ENCODE results near the gene PKD2L1. TPM values are rescaled to one million over a fixed set of nuclear protein-coding genes. Genes with fewer than 3 reads are reported as not detected.

PKD2L1 gene
- total RNA-seq, 1 donor from 2014 or later: not detected

DNA sequence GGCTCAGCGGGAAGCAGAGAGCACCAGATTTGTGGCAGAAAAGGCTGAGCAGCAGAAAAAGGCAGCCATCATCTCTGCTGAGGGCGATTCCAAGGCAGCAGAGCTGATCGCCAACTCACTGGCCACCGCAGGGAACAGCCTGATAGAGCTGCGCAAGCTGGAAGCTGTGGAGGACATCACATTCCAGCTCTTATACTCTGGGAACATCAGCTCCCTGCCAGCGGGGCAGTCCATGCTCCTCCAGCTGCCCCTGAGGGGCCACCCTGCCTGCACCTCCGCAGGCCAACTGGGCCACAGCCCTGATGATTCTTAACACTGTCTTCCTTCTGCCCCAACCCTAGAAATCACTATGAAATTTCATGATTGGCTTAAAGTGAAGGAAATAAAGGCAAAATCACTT, 81.2 kb downstream of the PKD2L1 start:
- TF ChIP-seq, protein P1, sequence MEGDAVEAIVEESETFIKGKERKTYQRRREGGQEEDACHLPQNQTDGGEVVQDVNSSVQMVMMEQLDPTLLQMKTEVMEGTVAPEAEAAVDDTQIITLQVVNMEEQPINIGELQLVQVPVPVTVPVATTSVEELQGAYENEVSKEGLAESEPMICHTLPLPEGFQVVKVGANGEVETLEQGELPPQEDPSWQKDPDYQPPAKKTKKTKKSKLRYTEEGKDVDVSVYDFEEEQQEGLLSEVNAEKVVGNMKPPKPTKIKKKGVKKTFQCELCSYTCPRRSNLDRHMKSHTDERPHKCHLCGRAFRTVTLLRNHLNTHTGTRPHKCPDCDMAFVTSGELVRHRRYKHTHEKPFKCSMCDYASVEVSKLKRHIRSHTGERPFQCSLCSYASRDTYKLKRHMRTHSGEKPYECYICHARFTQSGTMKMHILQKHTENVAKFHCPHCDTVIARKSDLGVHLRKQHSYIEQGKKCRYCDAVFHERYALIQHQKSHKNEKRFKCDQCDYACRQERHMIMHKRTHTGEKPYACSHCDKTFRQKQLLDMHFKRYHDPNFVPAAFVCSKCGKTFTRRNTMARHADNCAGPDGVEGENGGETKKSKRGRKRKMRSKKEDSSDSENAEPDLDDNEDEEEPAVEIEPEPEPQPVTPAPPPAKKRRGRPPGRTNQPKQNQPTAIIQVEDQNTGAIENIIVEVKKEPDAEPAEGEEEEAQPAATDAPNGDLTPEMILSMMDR (conservative IDR thresholded peaks at IDR 0.05): no peak
- Mint-ChIP-seq H3K4me1 (ENCODE audit: unreplicated experiment) (no peaks in the 10 kb centered on the region), H3K27ac (no peak overlapping the region), H3K36me3 (peaks cover 18% of the 10 kb centered on the region), H3K27me3 (no peaks in the 10 kb centered on the region), H3K9me3 (no peaks in the 10 kb centered on the region), H3K4me3 (no peak overlapping the region)
- no peak for DNase-seq (ENCODE audit: extremely low spot score, unreplicated experiment)

DNA sequence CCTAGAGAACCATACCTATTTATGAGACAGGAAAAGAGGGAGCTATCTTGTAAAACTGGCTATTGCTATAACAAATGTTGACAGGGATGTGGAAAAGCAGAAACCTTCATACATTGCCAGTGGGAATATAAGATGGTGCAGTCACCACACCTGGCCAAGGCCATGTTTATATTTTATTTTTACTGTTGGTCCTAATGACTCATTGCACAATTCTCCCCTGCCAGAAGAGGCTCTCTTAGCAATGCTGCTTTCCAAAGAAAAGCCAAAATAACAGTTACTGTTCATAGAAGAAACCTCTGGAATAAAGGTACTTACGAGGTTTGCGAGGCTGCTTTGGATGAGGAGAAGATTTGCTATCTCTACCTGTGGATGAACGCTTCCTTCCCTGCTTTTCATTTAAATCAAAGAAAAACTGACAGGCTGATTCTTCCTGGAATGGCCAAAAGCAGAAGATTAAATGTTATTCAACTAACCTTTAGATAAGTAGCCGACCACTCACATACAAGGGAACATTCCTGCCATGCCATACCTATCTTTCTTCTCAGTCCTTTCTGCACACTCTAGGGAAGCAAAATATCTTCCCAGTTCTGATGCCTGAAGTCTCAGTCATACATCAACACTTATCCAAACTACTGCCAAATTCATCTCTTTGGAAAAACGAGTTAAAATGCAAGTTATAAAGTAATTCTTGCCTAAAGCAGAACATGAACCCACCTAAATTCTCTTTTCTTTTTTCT, 84.4 kb downstream of the PKD2L1 start:
- Mint-ChIP-seq H3K27me3 (no peaks in the 10 kb centered on the region), H3K36me3 (peaks cover 11% of the 10 kb centered on the region), H3K9me3 (no peaks in the 10 kb centered on the region), H3K4me3 (no peak overlapping the region), H3K4me1 (ENCODE audit: unreplicated experiment) (no peaks in the 10 kb centered on the region), H3K27ac (no peak overlapping the region)
- TF ChIP-seq, protein P1 (conservative IDR thresholded peaks at IDR 0.05): no peak
- DNase-seq (ENCODE audit: extremely low spot score, unreplicated experiment): no peak

DNA sequence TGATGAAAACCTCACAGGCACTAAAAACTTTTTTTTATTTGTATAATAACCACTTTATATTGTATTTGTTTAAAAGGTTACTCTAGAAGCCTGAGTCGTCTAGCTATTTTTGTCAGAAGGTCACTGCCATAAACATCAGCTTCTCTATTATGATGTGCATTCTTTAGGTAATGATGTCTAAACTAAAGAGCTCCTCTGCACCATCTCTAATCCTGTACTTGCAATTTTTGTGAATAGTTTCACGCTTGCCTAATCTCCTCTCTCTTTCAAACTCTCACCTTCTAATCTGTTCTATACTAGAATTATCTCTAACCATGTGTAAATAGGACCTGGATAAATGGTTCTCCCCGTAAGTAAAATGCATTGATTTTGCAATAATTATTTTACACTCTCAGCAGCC, 90.2 kb downstream of the PKD2L1 start:
- no peaks in the 10 kb centered on the region for H3K9me3 Mint-ChIP-seq
- no peaks in the 10 kb centered on the region for H3K27me3 Mint-ChIP-seq
- H3K36me3 Mint-ChIP-seq: peaks cover 8% of the 10 kb centered on the region
- H3K27ac Mint-ChIP-seq: no peak overlapping the region
- no peak overlapping the region for H3K4me3 Mint-ChIP-seq
- no peaks in the 10 kb centered on the region for H3K4me1 Mint-ChIP-seq (ENCODE audit: unreplicated experiment)
- TF ChIP-seq, protein P1 (conservative IDR thresholded peaks at IDR 0.05): no peak
- no peak for DNase-seq (ENCODE audit: extremely low spot score, unreplicated experiment)

DNA sequence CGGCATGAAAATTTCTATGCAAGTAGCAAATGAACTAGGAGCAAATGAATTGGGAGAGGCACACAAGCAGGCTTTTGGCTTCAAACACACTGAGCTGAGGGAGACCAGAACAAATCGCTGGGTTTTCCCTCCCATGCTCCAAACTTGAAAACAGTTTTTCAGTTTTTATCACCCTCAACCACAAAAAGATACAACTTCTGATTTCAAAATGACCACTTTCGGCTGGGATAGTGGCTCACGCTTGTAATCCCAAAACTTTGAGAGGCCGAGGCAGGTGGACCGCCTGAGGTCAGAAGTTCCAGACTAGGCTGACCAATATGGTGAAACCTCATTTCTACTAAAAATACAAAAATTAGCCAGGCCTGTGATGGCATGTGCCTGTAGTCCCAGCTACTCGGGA, 91.6 kb downstream of the PKD2L1 start:
- Mint-ChIP-seq H3K36me3 (peaks cover 9% of the 10 kb centered on the region), H3K9me3 (no peaks in the 10 kb centered on the region), H3K4me3 (no peak overlapping the region), H3K4me1 (ENCODE audit: unreplicated experiment) (no peaks in the 10 kb centered on the region), H3K27me3 (no peaks in the 10 kb centered on the region), H3K27ac (no peak overlapping the region)
- no peak for DNase-seq (ENCODE audit: extremely low spot score, unreplicated experiment)
- TF ChIP-seq, protein P1 (conservative IDR thresholded peaks at IDR 0.05): no peak

Other genes with a start within 250 kb of the PKD2L1 start
- 0.52 TPM in 1 of 2 replicates, not detected in the other for gene CPN1, start 248.4 kb downstream of the PKD2L1 start, total RNA-seq (ENCODE audit: low replicate concordance)
- 28.6 and 37.1 TPM in 2 replicates for gene ERLIN1, start 144.2 kb downstream of the PKD2L1 start, total RNA-seq (ENCODE audit: low replicate concordance)
- gene CHUK, start 100.6 kb downstream of the PKD2L1 start, total RNA-seq (ENCODE audit: low replicate concordance): 18.5 and 20.1 TPM in 2 replicates
- 18.4 and 25.1 TPM in 2 replicates for gene CWF19L1, start 62.6 kb downstream of the PKD2L1 start, total RNA-seq (ENCODE audit: low replicate concordance)
- gene BLOC1S2, start 43.5 kb downstream of the PKD2L1 start, total RNA-seq (ENCODE audit: low replicate concordance): 39.5 and 59.3 TPM in 2 replicates
- 242 and 255 TPM in 2 replicates for gene SCD, start 17.0 kb upstream of the PKD2L1 start, total RNA-seq (ENCODE audit: low replicate concordance)
- 0.29 and 0.68 TPM in 2 replicates for gene WNT8B, start 132.8 kb upstream of the PKD2L1 start, total RNA-seq (ENCODE audit: low replicate concordance)
- 8.9 and 20.9 TPM in 2 replicates for gene SEC31B, start 189.6 kb upstream of the PKD2L1 start, total RNA-seq (ENCODE audit: low replicate concordance)
- gene NDUFB8, start 199.6 kb upstream of the PKD2L1 start, total RNA-seq (ENCODE audit: low replicate concordance): 195 and 196 TPM in 2 replicates
- gene HIF1AN, start 205.7 kb upstream of the PKD2L1 start, total RNA-seq (ENCODE audit: low replicate concordance): 53.2 and 62.9 TPM in 2 replicates